HFFc6 (cell line): ENCODE results near the gene ABHD12B. TPM values are rescaled to one million over a fixed set of nuclear protein-coding genes. Genes with fewer than 3 reads are reported as not detected.

ENCODE experiments used
- DNase-seq: peaks from one replicate; pipeline ENCODE4 v3.0.0-alpha.2; 2018
- H3K27ac Mint-ChIP-seq: 2 replicates; pipeline ENCODE4 v1.8.0; 2020; ENCODE audit warnings: mild to moderate bottlenecking, mixed read lengths
- H3K27me3 Mint-ChIP-seq: 2 replicates; pipeline ENCODE4 v1.8.0; 2021; ENCODE audit warnings: mild to moderate bottlenecking, moderate library complexity, mixed read lengths; ENCODE audit not compliant: insufficient read depth
- H3K36me3 Mint-ChIP-seq: 2 replicates; pipeline ENCODE4 v1.8.0; 2021; ENCODE audit warnings: low read depth, mixed read lengths
- H3K4me1 Mint-ChIP-seq: 2 replicates; pipeline ENCODE4 v1.8.0; 2020; ENCODE audit warnings: low read depth, mixed read lengths
- H3K4me3 Mint-ChIP-seq: 2 replicates; pipeline ENCODE4 v1.8.0; 2020; ENCODE audit warnings: mild to moderate bottlenecking, moderate library complexity, mixed read lengths
- H3K9me3 Mint-ChIP-seq: 2 replicates; pipeline ENCODE4 v1.8.0; 2020; ENCODE audit warnings: mild to moderate bottlenecking, mixed read lengths
- CTCF ChIP-seq: fragments of 200-600 bp; sonication (generic); IDR thresholded peaks from 2 replicates; pipeline ENCODE4 v1.5.0; 2021; ENCODE audit warnings: antibody characterized with exemption, mild to moderate bottlenecking
- total RNA-seq, 6 experiments: library from RNA; stranded (reverse); fragmentation: NEBNext Ultra II Directional; extraction: Animal tissue kit (Norgen Biotek cat#: 25700); gene quantifications; 2 replicates in 1 of 6; 3 replicates in 5 of 6; pipeline ENCODE4 v1.2.3, GENCODE V29; 2021

The ABHD12B gene
- total RNA-seq, 6 experiments from 2014 or later = 0.34 TPM; not detected in 5

DNA sequence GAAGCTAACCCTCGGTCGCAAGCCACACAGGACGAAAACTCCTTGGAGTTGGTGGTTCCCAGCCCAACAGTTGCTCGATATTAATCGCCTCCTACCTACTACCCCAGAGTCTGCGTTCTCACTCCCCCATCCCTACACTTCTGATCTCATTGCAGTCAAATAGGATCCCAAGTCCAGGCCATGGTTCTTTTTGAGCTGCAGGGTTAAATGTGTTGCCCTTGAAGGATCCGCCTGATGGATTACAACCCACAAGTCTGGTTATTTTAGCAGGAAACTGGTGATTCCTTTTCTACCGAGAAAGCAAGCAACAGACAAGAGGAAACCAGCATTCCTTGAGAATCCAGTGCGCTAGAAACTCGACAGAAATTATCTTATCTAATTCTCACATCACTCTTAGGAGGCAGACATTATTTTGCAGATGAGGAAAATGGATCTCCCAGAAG is 40.1 kb upstream of the ABHD12B start:
- no peak for TF ChIP-seq CTCF
- Mint-ChIP-seq H3K27ac (peak overlapping the region; percentile 65), H3K36me3 (no peaks in the 10 kb centered on the region), H3K4me1 (peaks cover 39% of the 10 kb centered on the region), H3K9me3 (no peaks in the 10 kb centered on the region), H3K27me3 (peaks cover 2% of the 10 kb centered on the region; the same call in 1 of the 2 replicates), H3K4me3 (peak overlapping the region; percentile 90)
- DNase-seq = no peak

GRCh38 chr14:50832935-50833630 is 38.8 kb upstream of the ABHD12B start:
- Mint-ChIP-seq H3K27ac (no peak overlapping the region), H3K4me1 (peaks cover 50% of the 10 kb centered on the region), H3K36me3 (no peaks in the 10 kb centered on the region), H3K27me3 (peaks cover 2% of the 10 kb centered on the region; the same call in 1 of the 2 replicates), H3K9me3 (no peaks in the 10 kb centered on the region), H3K4me3 (no peak overlapping the region)
- no peak for DNase-seq
- TF ChIP-seq CTCF = no peak

- no peaks in the 10 kb centered on the region for H3K9me3 Mint-ChIP-seq
Measured at GRCh38 chr14:50834802-50835276, 37.0 kb upstream of the ABHD12B start.

GRCh38 chr14:50835280-50835679 is 36.6 kb upstream of the ABHD12B start:
- Mint-ChIP-seq H3K27me3 (peaks cover 2% of the 10 kb centered on the region; the same call in 1 of the 2 replicates), H3K9me3 (no peaks in the 10 kb centered on the region), H3K4me3 (no peak overlapping the region), H3K4me1 (peaks cover 39% of the 10 kb centered on the region), H3K27ac (no peak overlapping the region), H3K36me3 (no peaks in the 10 kb centered on the region)
- no peak for DNase-seq
- no peak for TF ChIP-seq CTCF

More at GRCh38 chr14:50834802-50835276, 37.0 kb upstream of the ABHD12B start:
- Mint-ChIP-seq H3K27me3 (peaks cover 2% of the 10 kb centered on the region; the same call in 1 of the 2 replicates), H3K36me3 (no peaks in the 10 kb centered on the region), H3K4me3 (no peak overlapping the region), H3K4me1 (peaks cover 42% of the 10 kb centered on the region), H3K27ac (no peak overlapping the region)
- TF ChIP-seq CTCF = no peak
- no peak for DNase-seq

- Mint-ChIP-seq H3K9me3 (no peaks in the 10 kb centered on the region), H3K4me1 (peaks cover 37% of the 10 kb centered on the region), H3K4me3 (no peak overlapping the region), H3K27me3 (no peaks in the 10 kb centered on the region), H3K27ac (0 out of 2 replicates have a peak overlapping the region, but pooled peaks have one; percentile 14), H3K36me3 (no peaks in the 10 kb centered on the region)
- peak; percentile 57 for DNase-seq
- TF ChIP-seq CTCF = no peak
Measured at GRCh38 chr14:50836515-50836914, 35.3 kb upstream of the ABHD12B start.
